HepG2 (cell line): ENCODE measurements around the gene PLSCR5. TPM values are rescaled to one million over a fixed set of nuclear protein-coding genes. Genes with fewer than 3 reads are reported as not detected.
A peak's percentile ranks its signal among the peaks of the same experiment; 100 is the strongest.

Experiments used
- HDAC6 ChIP-seq: fragments of 200-600 bp; sonication (generic); IDR thresholded peaks from 2 replicates; pipeline ENCODE4 v1.7.0; 2017; ENCODE audit warnings: mild to moderate bottlenecking, antibody characterized with exemption, low read length, low read depth
- HNRNPH1 ChIP-seq: fragments of 200-400 bp; formaldehyde crosslinking; optimal IDR thresholded peaks from 2 replicates; pipeline ENCODE3; 2017; ENCODE audit warnings: mild to moderate bottlenecking, low read depth, low read length
- IRX3 ChIP-seq: sonication (generic); formaldehyde crosslinking; IDR thresholded peaks from 2 replicates; pipeline ENCODE4 v1.8.1; 2023; ENCODE audit warnings: mild to moderate bottlenecking, low read depth, missing genetic modification reagents, borderline replicate concordance
- KDM1A ChIP-seq: IDR thresholded peaks from 2 replicates; pipeline ENCODE4 v1.6.1; 2016; ENCODE audit warnings: missing compliant biosample characterization
- MBD4 ChIP-seq: IDR thresholded peaks from 2 replicates; pipeline ENCODE4 v1.6.1; 2012; ENCODE audit warnings: low read length, inconsistent platforms, borderline replicate concordance
- MED13 ChIP-seq: sonication (generic); formaldehyde crosslinking; IDR thresholded peaks from 2 replicates; pipeline ENCODE4 v1.5.0; 2020; ENCODE audit warnings: missing genetic modification reagents
- MEF2D ChIP-seq: sonication (generic); formaldehyde crosslinking; IDR thresholded peaks from 2 replicates; pipeline ENCODE4 v1.5.1; 2020; ENCODE audit warnings: mild to moderate bottlenecking, missing genetic modification reagents
- MYC ChIP-seq: sonication (generic); formaldehyde crosslinking; IDR thresholded peaks from 2 replicates; pipeline ENCODE4 v1.9.0; 2021; ENCODE audit warnings: missing genetic modification reagents, borderline replicate concordance
- RAD21 ChIP-seq: fragments of 450-650 bp; formaldehyde crosslinking; IDR thresholded peaks from 2 replicates; pipeline ENCODE4 v1.5.0; 2020; ENCODE audit warnings: mild to moderate bottlenecking
- ZBTB42 ChIP-seq: sonication (generic); formaldehyde crosslinking; IDR thresholded peaks from 2 replicates; pipeline ENCODE4 v1.5.0; 2020; ENCODE audit warnings: mild to moderate bottlenecking, missing genetic modification reagents
- ZKSCAN8 ChIP-seq: IDR thresholded peaks from 2 replicates; pipeline ENCODE4 v1.6.1; 2016; ENCODE audit warnings: borderline replicate concordance, missing genetic modification reagents, missing compliant biosample characterization
- ZMYM4 ChIP-seq: sonication (generic); formaldehyde crosslinking; IDR thresholded peaks from 2 replicates; pipeline ENCODE4 v1.8.1; 2023; ENCODE audit warnings: mild to moderate bottlenecking, missing genetic modification reagents
- ZNF350 ChIP-seq: sonication (generic); formaldehyde crosslinking; IDR thresholded peaks from 2 replicates; pipeline ENCODE4 v1.4.0; 2020; ENCODE audit warnings: mild to moderate bottlenecking, low read depth, missing genetic modification reagents, borderline replicate concordance
- ZNF383 ChIP-seq: sonication (generic); formaldehyde crosslinking; IDR thresholded peaks from 2 replicates; pipeline ENCODE4 v1.4.0; 2020; ENCODE audit warnings: missing genetic modification reagents, mild to moderate bottlenecking, borderline replicate concordance
- ZNF431 ChIP-seq: sonication (generic); formaldehyde crosslinking; IDR thresholded peaks from 2 replicates; pipeline ENCODE4 v1.9.0; 2022; ENCODE audit warnings: missing genetic modification reagents, low read depth, mild to moderate bottlenecking, borderline replicate concordance
- polyA plus RNA-seq, 8 experiments: library from polyadenylated mRNA; depleted of rRNA in 3 of 8; stranded (reverse) in 7 of 8; unstranded in 1 of 8; fragments of >200 nt; fragmentation: Illumina TruSeq in 4 of 8; extraction: Trizol in 4 of 8; gene quantifications; 2 replicates each; pipeline versions ENCODE4 v1.2.1 to v1.2.3, GENCODE V29; 2011 to 2016; ENCODE audit warnings: low read depth in 4 of 8, missing spikeins in 1 of 8, mixed read lengths in 1 of 8; ENCODE audit not compliant: insufficient read depth in 1 of 8
- total RNA-seq, 5 experiments: library from RNA; depleted of rRNA; stranded (reverse); fragments of >200 nt; fragmentation: Illumina TruSeq; extraction: Trizol; gene quantifications; 2 replicates each; pipeline ENCODE4 v1.2.3, GENCODE V29; 2016; ENCODE audit warnings: low read depth in 1 of 5
- TF ChIP-seq, protein P1 (sequence below): sonication (generic); formaldehyde crosslinking; IDR thresholded peaks from 2 replicates; pipeline ENCODE4 v1.4.0; 2020; ENCODE audit warnings: missing genetic modification reagents; ENCODE audit errors: not compliant biosample characterization
- TF ChIP-seq, protein P2 (sequence below): sonication (generic); formaldehyde crosslinking; IDR thresholded peaks from 2 replicates; pipeline ENCODE4 v1.5.0; 2020; ENCODE audit warnings: mild to moderate bottlenecking, missing genetic modification reagents, moderate library complexity
- TF ChIP-seq, protein P3 (sequence below): IDR thresholded peaks from 2 replicates; pipeline ENCODE4 v1.6.1; 2016
- TF ChIP-seq, protein P4 (sequence below): sonication (generic); formaldehyde crosslinking; IDR thresholded peaks from 2 replicates; pipeline ENCODE4 v1.4.0; 2020; ENCODE audit warnings: missing genetic modification reagents
- TF ChIP-seq, protein P5 (sequence below), 2 experiments: sonication (generic) in 1 of 2; formaldehyde crosslinking in 1 of 2; IDR thresholded peaks; 2 replicates each; pipeline versions ENCODE4 v1.5.1 to v1.6.1; 2011 to 2020; ENCODE audit warnings: borderline replicate concordance in 1 of 2, low read depth in 1 of 2, low read length in 1 of 2, mild to moderate bottlenecking in 1 of 2, missing genetic modification reagents in 1 of 2, moderate library complexity in 1 of 2
- TF ChIP-seq, protein P6 (sequence below): IDR thresholded peaks from 2 replicates; pipeline ENCODE4 v1.6.1; 2012; ENCODE audit warnings: inconsistent platforms

Gene PLSCR5
- total and polyA plus RNA-seq, 2 of the 13 experiments (the other 11 are each of a cell fraction or from before 2014, with no cell fraction given) = 0.50 TPM; not detected in 1

DNA sequence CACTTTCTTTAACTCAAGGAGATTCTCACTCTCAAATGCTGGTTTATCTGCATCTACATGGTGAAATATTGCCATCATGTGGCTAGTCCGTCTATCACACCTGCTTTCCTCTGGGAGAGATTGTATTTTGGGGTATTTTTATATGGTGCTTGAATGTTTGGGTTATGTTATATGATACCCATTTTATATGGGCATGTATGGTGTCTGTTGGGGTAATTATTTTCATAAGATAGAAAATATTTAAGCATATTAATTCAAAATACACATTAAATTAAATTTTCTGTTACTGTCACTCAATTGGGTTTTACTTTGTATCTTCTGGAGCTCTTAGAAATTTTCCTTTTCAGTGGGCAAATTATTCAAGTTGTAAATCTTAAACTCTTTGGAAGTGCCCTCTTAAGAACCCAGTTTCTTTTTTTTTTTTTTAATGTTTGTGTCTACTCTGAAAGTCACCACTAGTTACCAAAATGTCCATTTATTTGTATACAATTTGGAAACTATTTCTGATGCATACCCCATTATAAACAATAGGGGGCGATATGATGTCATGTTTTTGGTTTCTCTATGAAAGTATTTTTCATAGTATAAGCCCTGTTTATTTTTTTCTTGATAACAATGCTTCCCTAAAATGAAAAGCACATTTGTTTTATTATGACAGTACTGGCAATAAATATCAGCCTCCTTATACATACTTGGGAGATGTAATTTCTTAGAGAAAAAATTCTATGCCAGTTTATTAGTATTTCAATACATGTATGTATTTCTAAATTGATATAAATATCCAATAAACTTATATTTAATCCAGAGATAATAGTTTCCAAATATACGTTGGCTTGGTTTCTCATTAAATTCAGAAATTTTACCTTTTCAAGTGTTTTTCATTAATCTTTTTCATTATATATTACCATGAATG is 36.1 kb upstream of the PLSCR5 start (continued):
- no peak for TF ChIP-seq HNRNPH1
- no peak for TF ChIP-seq ZMYM4 (CRISPR knock-in tag)
- no peak for TF ChIP-seq MED13 (CRISPR knock-in tag)
- no peak for TF ChIP-seq ZNF383 (CRISPR knock-in tag)
- TF ChIP-seq ZKSCAN8 = peak; percentile 50; the same call in 1 of the 2 replicates
- no peak for TF ChIP-seq MBD4
- no peak for TF ChIP-seq ZBTB42 (CRISPR knock-in tag)
- TF ChIP-seq, protein P1, sequence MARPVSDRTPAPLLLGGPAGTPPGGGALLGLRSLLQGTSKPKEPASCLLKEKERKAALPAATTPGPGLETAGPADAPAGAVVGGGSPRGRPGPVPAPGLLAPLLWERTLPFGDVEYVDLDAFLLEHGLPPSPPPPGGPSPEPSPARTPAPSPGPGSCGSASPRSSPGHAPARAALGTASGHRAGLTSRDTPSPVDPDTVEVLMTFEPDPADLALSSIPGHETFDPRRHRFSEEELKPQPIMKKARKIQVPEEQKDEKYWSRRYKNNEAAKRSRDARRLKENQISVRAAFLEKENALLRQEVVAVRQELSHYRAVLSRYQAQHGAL (CRISPR knock-in tag) = no peak
- TF ChIP-seq, protein P2, sequence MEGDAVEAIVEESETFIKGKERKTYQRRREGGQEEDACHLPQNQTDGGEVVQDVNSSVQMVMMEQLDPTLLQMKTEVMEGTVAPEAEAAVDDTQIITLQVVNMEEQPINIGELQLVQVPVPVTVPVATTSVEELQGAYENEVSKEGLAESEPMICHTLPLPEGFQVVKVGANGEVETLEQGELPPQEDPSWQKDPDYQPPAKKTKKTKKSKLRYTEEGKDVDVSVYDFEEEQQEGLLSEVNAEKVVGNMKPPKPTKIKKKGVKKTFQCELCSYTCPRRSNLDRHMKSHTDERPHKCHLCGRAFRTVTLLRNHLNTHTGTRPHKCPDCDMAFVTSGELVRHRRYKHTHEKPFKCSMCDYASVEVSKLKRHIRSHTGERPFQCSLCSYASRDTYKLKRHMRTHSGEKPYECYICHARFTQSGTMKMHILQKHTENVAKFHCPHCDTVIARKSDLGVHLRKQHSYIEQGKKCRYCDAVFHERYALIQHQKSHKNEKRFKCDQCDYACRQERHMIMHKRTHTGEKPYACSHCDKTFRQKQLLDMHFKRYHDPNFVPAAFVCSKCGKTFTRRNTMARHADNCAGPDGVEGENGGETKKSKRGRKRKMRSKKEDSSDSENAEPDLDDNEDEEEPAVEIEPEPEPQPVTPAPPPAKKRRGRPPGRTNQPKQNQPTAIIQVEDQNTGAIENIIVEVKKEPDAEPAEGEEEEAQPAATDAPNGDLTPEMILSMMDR (CRISPR knock-in tag) = peak; percentile 79
- TF ChIP-seq ZNF431 (CRISPR knock-in tag) = no peak
- peak; percentile 62 for TF ChIP-seq RAD21
- TF ChIP-seq, protein P3, sequence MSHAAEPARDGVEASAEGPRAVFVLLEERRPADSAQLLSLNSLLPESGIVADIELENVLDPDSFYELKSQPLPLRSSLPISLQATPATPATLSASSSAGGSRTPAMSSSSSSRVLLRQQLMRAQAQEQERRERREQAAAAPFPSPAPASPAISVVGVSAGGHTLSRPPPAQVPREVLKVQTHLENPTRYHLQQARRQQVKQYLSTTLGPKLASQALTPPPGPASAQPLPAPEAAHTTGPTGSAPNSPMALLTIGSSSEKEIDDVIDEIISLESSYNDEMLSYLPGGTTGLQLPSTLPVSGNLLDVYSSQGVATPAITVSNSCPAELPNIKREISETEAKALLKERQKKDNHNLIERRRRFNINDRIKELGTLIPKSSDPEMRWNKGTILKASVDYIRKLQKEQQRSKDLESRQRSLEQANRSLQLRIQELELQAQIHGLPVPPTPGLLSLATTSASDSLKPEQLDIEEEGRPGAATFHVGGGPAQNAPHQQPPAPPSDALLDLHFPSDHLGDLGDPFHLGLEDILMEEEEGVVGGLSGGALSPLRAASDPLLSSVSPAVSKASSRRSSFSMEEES (CRISPR knock-in tag) = no peak
- TF ChIP-seq, protein P4, sequence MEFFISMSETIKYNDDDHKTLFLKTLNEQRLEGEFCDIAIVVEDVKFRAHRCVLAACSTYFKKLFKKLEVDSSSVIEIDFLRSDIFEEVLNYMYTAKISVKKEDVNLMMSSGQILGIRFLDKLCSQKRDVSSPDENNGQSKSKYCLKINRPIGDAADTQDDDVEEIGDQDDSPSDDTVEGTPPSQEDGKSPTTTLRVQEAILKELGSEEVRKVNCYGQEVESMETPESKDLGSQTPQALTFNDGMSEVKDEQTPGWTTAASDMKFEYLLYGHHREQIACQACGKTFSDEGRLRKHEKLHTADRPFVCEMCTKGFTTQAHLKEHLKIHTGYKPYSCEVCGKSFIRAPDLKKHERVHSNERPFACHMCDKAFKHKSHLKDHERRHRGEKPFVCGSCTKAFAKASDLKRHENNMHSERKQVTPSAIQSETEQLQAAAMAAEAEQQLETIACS (CRISPR knock-in tag) = no peak
- TF ChIP-seq KDM1A (CRISPR knock-in tag) = no peak
- TF ChIP-seq, protein P5, sequence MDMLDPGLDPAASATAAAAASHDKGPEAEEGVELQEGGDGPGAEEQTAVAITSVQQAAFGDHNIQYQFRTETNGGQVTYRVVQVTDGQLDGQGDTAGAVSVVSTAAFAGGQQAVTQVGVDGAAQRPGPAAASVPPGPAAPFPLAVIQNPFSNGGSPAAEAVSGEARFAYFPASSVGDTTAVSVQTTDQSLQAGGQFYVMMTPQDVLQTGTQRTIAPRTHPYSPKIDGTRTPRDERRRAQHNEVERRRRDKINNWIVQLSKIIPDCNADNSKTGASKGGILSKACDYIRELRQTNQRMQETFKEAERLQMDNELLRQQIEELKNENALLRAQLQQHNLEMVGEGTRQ (IDR thresholded peaks at IDR 0.05; ENCODE audit: low read depth, low read length) = no peak
- TF ChIP-seq, protein P5 (CRISPR knock-in tag; IDR thresholded peaks at IDR 0.05; ENCODE audit: borderline replicate concordance) = no peak
- TF ChIP-seq, protein P6, sequence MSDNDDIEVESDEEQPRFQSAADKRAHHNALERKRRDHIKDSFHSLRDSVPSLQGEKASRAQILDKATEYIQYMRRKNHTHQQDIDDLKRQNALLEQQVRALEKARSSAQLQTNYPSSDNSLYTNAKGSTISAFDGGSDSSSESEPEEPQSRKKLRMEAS = no peak
- TF ChIP-seq MEF2D = no peak
- TF ChIP-seq ZNF350 (CRISPR knock-in tag) = no peak
- no peak for TF ChIP-seq MYC (CRISPR knock-in tag)
- no peak for TF ChIP-seq HDAC6
- TF ChIP-seq IRX3 (CRISPR knock-in tag) = no peak
